GM19372 (cell line): Measurements from ENCODE around the gene CYP11A1.

ENCODE experiments used
- ATAC-seq: cut with Tn5 transposase; IDR thresholded peaks from one replicate; pipeline ENCODE4 v1.9.1; 2021; ENCODE audit warnings: mild to moderate bottlenecking, low read depth, moderate library complexity; ENCODE audit not compliant: unreplicated experiment

Gene CYP11A1

GRCh38 chr15:74367296-74367854 is at the start of gene CYP11A1:
Gene CYP11A1, minus strand, starts transcription at chr15:74367646. Its CDS starts 61 bp downstream, at chr15:74367585.
- ATAC-seq = no peak

- ATAC-seq = no peak
Observed at GRCh38 chr15:74417225-74417624, 49.8 kb upstream of the CYP11A1 start.

GRCh38 chr15:74415966-74416916 is 48.8 kb upstream of the CYP11A1 start:
- ATAC-seq = no peak

GRCh38 chr15:74414603-74415338 is 47.3 kb upstream of the CYP11A1 start:
- no peak for ATAC-seq

GRCh38 chr15:74414081-74414580 is 46.7 kb upstream of the CYP11A1 start:
- no peak for ATAC-seq

- no peak for ATAC-seq
Observed at GRCh38 chr15:74413350-74414080, 46.1 kb upstream of the CYP11A1 start.

- ATAC-seq = no peak
Observed at GRCh38 chr15:74412159-74412558, 44.7 kb upstream of the CYP11A1 start.

- no peak for ATAC-seq
Observed at GRCh38 chr15:74411686-74412085, 44.2 kb upstream of the CYP11A1 start.

- no peak for ATAC-seq
Observed at GRCh38 chr15:74410502-74410901, 43.1 kb upstream of the CYP11A1 start.

- ATAC-seq = no peak
Observed at GRCh38 chr15:74409225-74409624, 41.8 kb upstream of the CYP11A1 start.

GRCh38 chr15:74408815-74409214 is 41.4 kb upstream of the CYP11A1 start:
- ATAC-seq = no peak

- ATAC-seq = no peak
Observed at GRCh38 chr15:74408385-74408784, 40.9 kb upstream of the CYP11A1 start.

- ATAC-seq = no peak
Observed at GRCh38 chr15:74406992-74407705, 39.7 kb upstream of the CYP11A1 start.

GRCh38 chr15:74406517-74406916 is 39.1 kb upstream of the CYP11A1 start:
- ATAC-seq = no peak

- ATAC-seq = no peak
Observed at GRCh38 chr15:74405823-74406222, 38.4 kb upstream of the CYP11A1 start.

- no peak for ATAC-seq
Observed at GRCh38 chr15:74403991-74404563, 36.6 kb upstream of the CYP11A1 start.

GRCh38 chr15:74403588-74403919 is 36.1 kb upstream of the CYP11A1 start:
- ATAC-seq = no peak

- ATAC-seq = no peak
Observed at GRCh38 chr15:74402873-74403587, 35.6 kb upstream of the CYP11A1 start.

- no peak for ATAC-seq
Observed at GRCh38 chr15:74402337-74402841, 34.9 kb upstream of the CYP11A1 start.
